ENCODE measurements around the gene TBX6.

TBX6 gene

GRCh38 chr16:30114411-30114810, 22.7 kb upstream of the TBX6 start:
- no peak for DNase-seq (ENCODE audit: low spot score)
- in situ Hi-C loops (cut with MboI; ENCODE audit: low pct_unique_long_range_greater_than_20kb, low sequenced_read_pairs, unreplicated experiment): loop anchor here (25.0 kb wide), 2 partner anchors 298 to 498 kb away; partner anchors contain the start of genes ZNF689 and ZNF771
- TF ChIP-seq, protein P1, sequence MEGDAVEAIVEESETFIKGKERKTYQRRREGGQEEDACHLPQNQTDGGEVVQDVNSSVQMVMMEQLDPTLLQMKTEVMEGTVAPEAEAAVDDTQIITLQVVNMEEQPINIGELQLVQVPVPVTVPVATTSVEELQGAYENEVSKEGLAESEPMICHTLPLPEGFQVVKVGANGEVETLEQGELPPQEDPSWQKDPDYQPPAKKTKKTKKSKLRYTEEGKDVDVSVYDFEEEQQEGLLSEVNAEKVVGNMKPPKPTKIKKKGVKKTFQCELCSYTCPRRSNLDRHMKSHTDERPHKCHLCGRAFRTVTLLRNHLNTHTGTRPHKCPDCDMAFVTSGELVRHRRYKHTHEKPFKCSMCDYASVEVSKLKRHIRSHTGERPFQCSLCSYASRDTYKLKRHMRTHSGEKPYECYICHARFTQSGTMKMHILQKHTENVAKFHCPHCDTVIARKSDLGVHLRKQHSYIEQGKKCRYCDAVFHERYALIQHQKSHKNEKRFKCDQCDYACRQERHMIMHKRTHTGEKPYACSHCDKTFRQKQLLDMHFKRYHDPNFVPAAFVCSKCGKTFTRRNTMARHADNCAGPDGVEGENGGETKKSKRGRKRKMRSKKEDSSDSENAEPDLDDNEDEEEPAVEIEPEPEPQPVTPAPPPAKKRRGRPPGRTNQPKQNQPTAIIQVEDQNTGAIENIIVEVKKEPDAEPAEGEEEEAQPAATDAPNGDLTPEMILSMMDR (IDR thresholded peaks at IDR 0.05; ENCODE audit: extremely low read depth, insufficient read depth, missing control alignments): no peak

DNA sequence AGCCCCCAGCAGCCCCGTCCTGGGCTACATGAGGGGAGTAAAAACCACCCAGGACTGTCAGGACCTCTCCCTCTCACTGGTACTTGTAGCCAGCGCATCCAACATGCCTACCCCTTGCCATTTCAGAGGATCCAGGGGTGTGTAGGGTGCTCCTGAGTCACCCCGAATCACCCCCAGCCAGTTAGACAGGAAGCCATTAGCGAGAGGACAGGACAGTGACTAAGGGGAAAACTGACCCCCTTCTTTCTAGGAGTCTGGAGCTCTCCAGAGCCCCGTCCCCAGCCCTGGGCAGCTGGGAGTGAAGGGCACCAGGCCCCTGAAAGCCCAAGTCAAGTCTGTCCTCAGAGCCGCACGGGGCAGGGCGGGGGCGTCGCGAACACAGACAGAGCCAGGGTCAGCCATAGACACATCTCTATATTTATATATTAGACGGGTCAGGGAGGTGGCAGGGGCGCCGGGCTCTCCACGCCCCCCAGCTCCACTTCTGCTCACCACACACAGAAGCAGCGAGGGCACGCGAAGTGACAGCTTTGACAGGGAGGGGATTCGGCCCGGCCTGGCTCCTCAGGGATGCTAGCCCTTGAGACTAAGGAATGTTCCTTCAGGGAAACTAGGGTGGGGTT, 22.1 kb upstream of the TBX6 start:
- TF ChIP-seq, protein P1 (IDR thresholded peaks at IDR 0.05; ENCODE audit: extremely low read depth, insufficient read depth, missing control alignments): no peak

GRCh38 chr16:30113031-30113710, 21.4 kb upstream of the TBX6 start, which contains the start of gene GDPD3:
TSS of gene GDPD3 (minus strand) at chr16:30113537. CDS start at chr16:30113478, 59 bp downstream.
- no peak for DNase-seq (ENCODE audit: low spot score)
- in situ Hi-C loops (cut with MboI; ENCODE audit: low pct_unique_long_range_greater_than_20kb, low sequenced_read_pairs, unreplicated experiment): loop anchor here (25.0 kb wide), 2 partner anchors 299 to 499 kb away; partner anchors contain the start of genes ZNF689 and ZNF771
- TF ChIP-seq, protein P1 (IDR thresholded peaks at IDR 0.05; ENCODE audit: extremely low read depth, insufficient read depth, missing control alignments): no peak

More for the DNA sequence above, 22.1 kb upstream of the TBX6 start:
- in situ Hi-C loops (cut with MboI; ENCODE audit: low pct_unique_long_range_greater_than_20kb, low sequenced_read_pairs, unreplicated experiment): loop anchor here (25.0 kb wide), 2 partner anchors 298 to 498 kb away; partner anchors contain the start of genes ZNF689 and ZNF771
- no peak for DNase-seq (ENCODE audit: low spot score)

DNA sequence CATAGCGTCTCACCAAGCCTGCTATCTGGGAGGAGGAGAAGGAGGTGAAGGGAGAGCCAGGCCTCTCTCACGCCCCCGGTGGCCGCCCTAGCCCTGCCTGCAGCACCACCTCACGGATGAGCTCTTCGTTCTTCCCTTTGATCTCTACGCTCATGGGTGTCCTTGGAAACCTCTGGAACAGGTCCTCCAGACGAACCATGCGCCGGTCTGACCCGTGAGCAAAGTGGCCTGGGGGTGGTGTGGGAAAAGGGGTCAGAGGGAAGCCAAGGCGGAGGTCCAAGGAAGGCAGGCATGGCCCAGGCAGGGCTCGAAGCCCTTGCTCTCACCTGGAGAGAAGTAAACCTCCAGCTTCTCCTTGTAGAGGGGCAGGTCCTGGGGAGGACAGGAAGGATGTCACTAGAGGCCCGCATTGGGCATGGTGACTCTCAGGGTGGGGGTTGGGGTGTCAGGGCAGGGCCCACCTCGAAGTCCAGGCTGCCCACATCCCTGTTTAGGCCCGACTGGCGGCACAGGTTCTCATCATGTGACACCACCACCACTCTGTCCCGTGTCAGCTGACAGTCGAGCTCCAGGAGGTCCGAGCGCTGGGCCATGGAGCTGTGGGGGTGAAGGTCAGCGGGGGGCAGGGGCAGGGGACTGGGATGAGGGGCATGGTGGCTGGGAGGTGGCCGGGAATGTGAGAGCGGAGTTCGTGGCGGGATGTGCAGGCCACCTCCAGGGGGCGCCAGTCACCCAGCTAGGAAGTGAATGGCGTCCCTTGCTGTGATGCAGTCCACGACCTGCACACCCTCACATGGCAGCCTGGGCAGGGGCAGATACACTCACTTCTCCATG, 20.7 kb upstream of the TBX6 start:
- TF ChIP-seq, protein P1 (IDR thresholded peaks at IDR 0.05; ENCODE audit: extremely low read depth, insufficient read depth, missing control alignments): peak; percentile 82
- in situ Hi-C loops (cut with MboI; ENCODE audit: low pct_unique_long_range_greater_than_20kb, low sequenced_read_pairs, unreplicated experiment): loop anchor here (25.0 kb wide), 2 partner anchors 300 to 500 kb away; partner anchors contain the start of genes ZNF689 and ZNF771
- peak; percentile 76 for DNase-seq (ENCODE audit: low spot score)

DNA sequence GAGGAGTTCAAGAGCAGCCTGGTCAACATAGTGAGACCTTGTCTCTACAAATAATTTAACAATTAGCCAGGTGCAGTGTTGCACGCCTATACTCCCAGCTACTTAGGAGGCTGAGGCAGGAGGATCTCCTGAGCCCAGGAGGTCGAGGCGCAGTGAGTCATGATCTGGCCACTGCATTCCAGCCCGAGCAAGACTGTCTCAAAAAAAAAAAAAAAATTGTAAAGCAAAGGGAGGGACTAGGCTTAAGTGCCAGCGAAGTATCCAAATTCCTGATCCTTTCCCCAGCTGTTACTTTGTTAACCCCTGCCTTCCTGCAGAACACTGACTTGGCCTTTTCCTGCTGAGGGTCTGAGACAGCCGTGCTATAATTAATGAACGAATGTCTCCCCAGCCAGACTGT, 18.9 kb upstream of the TBX6 start:
- TF ChIP-seq, protein P1 (IDR thresholded peaks at IDR 0.05; ENCODE audit: extremely low read depth, insufficient read depth, missing control alignments): no peak
- in situ Hi-C loops (cut with MboI; ENCODE audit: low pct_unique_long_range_greater_than_20kb, low sequenced_read_pairs, unreplicated experiment): loop anchor here (25.0 kb wide), 2 partner anchors 302 to 502 kb away; partner anchors contain the start of genes ZNF689 and ZNF771
- no peak for DNase-seq (ENCODE audit: low spot score)

Data from GM13977 (cell line).